GM19467 (cell line): Measurements from ENCODE around the gene AMZ1.
"Not testable (repeated sequence)": the region's sequence is repeated elsewhere in the genome, so short reads cannot be mapped to it uniquely, and the experiment has no call there.

Experiments used
- ATAC-seq: cut with Tn5 transposase; IDR thresholded peaks from one replicate; pipeline ENCODE4 v1.9.1; 2021; ENCODE audit warnings: mild to moderate bottlenecking, moderate library complexity; ENCODE audit not compliant: unreplicated experiment

The AMZ1 gene

GRCh38 chr7:2666588-2667250 lies 21.3 kb upstream of the AMZ1 start:
- ATAC-seq = no peak

DNA sequence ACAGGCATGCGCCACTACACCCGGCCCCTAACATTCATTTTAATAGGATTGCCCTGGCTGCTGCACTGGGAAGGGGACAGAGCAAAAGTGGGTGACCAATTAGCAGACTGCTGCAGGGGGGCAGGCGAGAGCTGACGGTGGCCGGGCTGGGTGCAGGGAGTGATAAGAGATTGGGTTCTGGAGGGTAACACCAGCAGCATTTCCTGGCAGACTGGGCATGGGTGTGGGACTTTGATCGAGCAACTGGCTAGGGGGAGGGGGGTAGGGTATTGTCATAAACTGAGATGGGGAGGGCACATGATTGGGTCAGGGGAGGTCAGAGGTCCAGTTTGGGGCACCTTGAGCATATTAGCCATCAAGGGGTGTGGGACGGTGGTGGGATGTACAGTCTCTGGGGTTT lies 20.2 kb upstream of the AMZ1 start:
- no peak for ATAC-seq

DNA sequence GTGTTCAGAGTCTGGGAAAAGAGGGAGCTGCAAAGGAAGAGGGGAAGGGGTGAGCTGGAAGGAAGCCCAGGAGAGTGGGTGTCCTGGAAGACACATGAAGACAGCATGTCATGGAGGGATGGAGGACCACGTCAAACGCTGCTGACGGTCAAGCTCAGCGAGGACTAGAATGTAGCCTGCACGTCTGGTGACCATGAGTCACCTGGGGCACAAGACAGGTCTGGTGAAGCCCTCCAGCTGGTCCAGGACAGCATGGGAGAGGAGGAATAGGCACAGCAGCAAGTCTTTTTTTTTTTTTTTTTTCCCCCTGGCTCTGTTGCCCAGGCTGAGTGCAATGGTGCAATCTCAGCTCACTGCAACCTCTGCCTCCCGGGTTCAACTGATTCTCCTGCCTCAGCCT lies 19.6 kb upstream of the AMZ1 start:
- ATAC-seq = no peak

DNA sequence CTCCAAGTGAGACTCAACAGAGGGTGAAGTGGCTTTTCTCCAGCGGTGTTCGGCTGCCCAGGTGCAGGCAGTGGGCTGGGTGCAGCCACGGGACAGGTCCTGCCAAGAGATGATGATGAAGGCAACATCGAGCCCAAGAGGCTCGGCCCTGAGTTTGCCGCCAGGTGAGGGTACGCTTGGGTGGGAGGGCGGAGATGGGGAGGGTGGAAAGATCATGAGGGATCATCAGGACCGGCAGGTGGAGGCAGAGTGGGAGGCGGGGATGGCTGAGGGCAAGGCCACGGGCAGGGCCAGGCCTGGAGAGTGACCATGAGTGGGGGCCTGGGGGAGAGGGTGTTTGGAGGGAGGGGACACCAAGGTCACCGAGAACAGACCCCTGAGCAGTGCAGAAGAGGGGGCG lies 17.8 kb upstream of the AMZ1 start:
- no peak for ATAC-seq

GRCh38 chr7:2670720-2671391 lies 17.1 kb upstream of the AMZ1 start:
- no peak for ATAC-seq

- ATAC-seq = not testable (repeated sequence)
These were observed 14.8 kb upstream of the AMZ1 start for GRCh38 chr7:2673214-2673613.

DNA sequence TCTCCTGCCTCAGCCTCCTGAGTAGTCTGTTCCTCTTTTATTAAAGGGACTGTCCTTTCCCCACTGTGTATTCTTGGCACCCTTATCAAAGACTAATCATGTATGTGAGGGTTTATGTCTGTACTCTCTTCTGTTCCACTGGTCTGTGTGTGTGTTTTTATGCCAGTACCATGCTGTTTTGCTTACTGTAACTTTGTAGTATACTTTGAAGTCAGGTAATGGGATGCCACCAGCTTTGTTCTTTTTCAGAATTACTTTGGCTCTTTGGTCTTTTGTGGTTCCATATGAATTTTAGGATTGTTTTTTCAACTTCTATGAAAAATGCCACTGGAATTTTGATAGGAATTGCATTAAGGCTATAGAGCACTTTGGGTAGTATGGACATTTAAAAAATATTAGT lies 14.1 kb upstream of the AMZ1 start:
- ATAC-seq = no peak

GRCh38 chr7:2675256-2675764 lies 12.7 kb upstream of the AMZ1 start:
- no peak for ATAC-seq

DNA sequence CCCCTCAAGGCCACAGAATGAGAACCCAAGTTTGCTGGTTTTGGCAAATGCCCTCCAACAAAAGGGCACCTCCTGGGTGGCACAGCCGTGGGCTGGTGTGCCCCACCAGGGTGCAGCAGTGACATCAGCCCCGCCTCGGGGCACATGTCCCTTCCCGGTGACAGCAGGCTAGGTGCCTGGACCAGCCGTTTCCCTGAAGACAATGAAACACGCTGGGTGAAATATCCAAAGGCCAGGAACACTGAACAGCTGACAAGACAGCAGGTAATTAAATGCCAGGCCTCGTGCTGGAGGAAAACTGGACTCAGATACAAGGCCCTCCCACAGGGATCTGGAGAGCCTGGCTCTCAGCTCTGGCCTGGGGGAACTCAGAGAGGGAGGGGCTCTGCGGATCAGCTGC lies 11.4 kb upstream of the AMZ1 start:
- ATAC-seq = not testable (repeated sequence)

GRCh38 chr7:2678454-2678853 lies 9.5 kb upstream of the AMZ1 start:
- ATAC-seq = not testable (repeated sequence)

DNA sequence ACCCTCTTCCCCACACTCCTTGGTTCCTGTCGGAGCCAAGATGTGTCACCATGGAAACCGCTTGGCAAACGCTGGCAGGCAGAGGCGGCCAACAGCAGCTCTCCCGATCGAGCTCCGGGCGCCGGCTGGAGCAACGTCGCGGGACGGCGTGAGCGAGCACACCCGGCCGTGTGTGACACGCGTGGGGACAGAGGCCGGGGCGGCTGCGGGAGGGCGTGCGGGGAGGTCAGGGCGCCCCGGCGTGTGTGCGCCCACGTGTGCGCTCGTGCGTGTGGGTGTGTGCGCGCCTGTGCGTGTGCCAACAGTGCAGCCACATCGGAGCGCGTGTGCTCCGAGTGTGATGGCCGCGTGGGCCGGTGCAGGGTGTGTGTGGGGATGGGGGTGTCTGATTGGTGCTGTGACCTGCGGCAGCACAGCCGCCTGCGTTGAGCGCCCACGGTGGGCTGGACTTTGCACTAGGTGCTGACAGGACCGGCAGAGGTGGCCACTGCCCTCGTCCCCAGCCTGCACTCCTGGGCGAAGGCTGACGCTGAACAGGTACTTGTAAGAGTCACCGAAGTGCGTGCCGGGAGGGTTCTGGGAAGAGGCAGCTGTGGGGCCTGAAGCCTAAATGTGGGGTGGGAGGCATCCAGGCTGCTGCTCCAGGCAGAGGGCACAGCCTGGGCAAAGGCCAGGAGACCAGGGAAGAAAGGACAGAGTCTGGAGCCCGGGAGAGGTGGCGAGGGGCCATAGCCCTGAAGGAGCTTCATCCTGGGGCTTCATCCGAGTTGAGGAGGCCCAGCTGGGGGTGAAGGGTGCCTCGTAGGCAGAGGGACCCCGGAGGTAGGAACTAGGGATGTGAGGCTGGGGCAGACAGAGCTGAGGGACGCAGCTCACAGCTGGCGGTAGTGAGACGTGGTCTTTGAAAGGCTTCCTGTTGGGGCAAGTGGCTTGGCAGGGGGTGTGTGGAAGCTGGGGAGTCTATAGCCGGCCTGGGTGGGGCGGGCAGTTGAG lies 8.6 kb upstream of the AMZ1 start:
- ATAC-seq = not testable (repeated sequence)

- ATAC-seq = no peak
These were observed 7.7 kb upstream of the AMZ1 start for GRCh38 chr7:2680256-2680655.

- no peak for ATAC-seq
These were observed 7.1 kb upstream of the AMZ1 start for GRCh38 chr7:2680792-2681490.

DNA sequence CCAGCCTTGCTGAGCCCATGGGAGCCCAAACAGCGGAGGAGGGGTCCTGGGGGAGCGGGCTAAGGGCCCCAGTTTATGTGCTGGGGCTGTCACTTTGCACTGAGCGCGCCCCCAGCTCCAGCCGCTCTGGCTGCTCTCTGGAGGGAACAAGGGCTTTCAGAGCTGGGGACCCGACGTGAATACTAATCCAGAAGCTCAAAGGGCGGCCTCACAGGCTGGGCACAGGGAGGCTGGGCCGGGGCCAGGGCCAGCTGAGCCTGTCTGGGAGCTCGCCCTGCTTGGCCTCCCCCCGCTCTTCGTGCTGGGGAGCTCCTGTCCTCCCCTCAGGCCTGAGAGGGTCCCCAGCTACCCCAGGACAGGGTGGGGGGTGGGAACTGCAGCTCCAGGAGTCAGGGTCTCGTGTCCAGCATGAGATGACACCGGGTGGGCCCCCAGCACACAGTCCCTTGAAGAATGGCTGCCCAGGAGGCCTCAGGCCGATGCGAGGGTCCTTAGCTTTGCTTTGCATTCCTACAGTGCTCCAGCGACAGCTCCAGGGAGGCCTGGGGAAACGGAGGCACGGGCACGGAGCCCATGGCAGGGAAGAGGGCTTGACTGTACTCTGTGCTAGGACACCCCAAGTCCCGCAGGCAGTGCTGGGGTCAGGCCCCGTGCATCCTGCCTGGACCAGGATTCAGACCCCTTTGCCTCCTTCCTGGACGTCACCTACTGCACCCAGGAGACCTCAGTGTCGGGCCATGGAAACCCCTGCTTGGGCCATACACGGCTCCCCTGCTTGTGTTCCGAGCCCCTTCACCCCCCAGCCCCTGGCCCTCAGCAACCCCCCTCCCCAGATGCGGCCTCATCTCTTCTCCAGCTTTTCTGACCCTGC lies 5.8 kb upstream of the AMZ1 start:
- no peak for ATAC-seq

DNA sequence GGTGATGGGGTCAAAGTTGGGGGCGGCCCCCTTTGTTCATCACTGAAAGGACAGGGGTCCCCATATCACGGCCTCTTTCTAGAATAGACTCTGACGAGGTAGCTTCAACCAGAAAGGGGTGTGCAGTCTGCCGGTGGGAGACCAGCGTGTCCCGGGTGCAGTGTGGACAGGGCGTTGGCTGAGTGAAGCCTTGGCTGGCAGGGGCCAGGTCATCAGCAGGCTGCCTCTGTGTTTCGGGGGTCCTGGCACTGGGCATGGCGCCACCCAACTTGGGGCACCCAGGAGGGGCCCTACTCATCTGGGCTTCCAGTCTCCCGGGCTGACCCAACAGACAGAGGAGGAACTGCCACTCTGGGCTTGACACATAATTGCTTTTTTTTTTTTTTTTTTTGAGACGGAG lies 3.5 kb upstream of the AMZ1 start:
- ATAC-seq = no peak

DNA sequence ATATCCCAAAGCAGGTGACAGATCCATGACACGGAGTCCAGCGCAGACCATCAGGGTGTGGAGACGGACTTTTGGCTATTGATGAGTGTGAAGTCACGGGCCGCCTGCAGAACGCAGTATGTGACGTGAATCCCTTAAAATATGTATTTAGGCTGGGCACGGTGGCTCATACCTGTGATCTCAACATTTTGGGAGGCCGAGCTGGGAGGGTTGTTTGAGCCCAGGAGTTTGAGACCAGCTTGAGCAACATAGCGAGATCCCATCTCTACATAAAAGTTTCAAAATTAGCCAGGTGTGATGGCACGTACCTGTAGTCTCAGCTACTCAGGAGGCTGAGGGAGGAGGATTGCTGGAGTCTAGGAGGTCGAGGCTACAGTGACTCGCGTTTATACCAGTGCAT lies 1.9 kb upstream of the AMZ1 start:
- ATAC-seq = no peak

GRCh38 chr7:2687338-2687869 lies 598 bp upstream of the AMZ1 start:
- ATAC-seq = no peak

DNA sequence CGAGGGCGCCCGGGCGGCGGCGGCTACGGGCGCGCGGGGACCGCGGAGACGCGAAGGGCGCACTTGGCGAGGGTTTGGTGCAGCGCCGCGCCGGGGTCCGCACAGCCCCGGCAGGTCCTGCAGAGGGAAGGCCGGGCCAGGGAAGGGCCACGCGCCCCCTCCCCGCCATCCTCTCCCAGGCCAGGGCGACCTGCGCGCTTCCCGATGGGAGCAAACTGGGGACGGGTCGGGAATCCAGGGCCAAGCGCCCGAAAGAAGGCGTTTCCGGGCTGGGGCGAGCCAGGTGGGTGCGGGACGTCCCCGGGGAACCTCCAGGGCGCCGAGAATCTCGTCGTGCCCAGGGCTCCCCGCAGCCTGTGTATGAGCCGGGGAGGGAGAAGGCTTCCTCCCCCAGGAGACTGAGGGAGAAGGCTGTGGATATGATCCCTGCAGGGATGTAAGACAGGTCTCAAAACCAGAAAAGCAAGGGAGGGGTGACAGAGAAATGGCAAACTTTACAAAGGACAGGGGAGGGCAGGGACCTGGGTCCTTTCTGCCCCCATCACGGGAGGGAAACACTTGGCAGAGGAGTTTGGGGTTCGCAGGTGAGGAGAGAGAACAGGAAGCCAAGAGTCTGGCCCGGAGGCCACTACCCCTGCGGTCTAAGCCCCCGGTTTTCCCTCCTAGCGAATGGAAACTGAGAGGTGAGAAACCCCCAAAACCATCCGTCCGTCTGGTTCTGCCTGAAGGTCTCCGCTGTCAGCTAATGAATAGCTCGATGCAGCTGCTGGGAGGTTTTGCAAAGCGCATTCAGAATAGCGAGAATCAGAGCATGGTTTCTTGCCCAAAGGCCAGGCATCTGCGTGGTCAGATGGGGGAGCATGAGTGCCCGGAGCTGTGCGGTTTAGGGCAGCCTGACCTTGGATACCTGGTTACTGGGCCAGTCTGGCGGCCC lies 674 bp downstream of the AMZ1 start:
- ATAC-seq = peak; percentile 78
